AG20443 (cell line): ENCODE data around the gene ACOT2.

Experiments used
- DNase-seq: peaks from one replicate; pipeline ENCODE4 v3.0.0; 2012; ENCODE audit warnings: low spot score, mixed read lengths

Gene ACOT2

GRCh38 chr14:73613419-73613963, 44.5 kb downstream of the ACOT2 start:
- DNase-seq, result no peak

GRCh38 chr14:73616831-73617230, 47.8 kb downstream of the ACOT2 start:
- no peak for DNase-seq

- DNase-seq, result no peak
Measured at GRCh38 chr14:73619524-73619923, 50.5 kb downstream of the ACOT2 start.

GRCh38 chr14:73620268-73620667, 51.3 kb downstream of the ACOT2 start:
- DNase-seq, result no peak

- DNase-seq, result no peak
Measured at GRCh38 chr14:73623504-73624054, 54.6 kb downstream of the ACOT2 start.
